ENCODE measurements around the gene NT5C2.
"Not testable (repeated sequence)": the region's sequence is repeated elsewhere in the genome, so short reads cannot be mapped to it uniquely, and the experiment has no call there.

The NT5C2 gene

GRCh38 chr10:103193107-103193819, at the start of gene NT5C2:
Gene NT5C2 (minus strand): TSS chr10:103193272. CDS start chr10:103174958, 18,314 bp downstream.
- DNase-seq: peak; percentile 89

GRCh38 chr10:103241262-103242011, 48.4 kb upstream of the NT5C2 start:
- no peak for DNase-seq

DNA sequence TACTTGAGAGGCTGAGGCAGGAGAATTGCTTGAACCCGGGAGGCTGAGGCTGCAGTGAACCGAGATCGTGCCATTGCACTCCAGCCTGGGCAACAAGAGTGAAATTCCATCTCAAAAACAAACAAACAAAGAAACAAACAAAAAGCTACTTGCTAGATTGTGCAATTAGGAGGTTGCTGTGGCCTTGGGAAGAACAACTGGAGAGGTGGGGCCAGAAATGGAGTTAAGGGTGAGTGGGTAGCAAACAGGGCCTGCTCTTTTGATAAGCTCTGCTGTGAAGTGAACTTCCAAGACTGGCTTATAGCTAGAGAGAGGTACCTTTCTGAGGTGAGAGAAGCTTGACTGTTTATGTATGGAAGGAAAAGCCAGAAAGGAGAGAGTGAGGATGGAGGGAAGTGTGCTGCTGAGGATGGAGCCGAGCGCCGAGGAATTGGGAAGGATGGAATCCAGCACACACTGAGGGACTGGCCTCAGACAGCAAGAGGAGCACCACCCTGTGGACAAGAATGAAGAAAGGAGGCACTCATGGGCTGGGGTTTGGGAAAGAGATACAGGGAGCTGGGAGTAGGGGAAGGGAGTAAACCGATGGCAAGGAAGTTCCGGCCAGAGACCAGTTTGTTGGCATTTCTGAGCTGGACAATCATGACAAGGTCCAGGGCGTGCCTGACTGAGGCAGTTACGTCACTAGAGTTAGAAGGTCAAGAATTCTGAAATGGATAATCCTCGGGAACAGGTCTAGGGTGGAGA, 45.6 kb upstream of the NT5C2 start:
- DNase-seq: no peak

DNA sequence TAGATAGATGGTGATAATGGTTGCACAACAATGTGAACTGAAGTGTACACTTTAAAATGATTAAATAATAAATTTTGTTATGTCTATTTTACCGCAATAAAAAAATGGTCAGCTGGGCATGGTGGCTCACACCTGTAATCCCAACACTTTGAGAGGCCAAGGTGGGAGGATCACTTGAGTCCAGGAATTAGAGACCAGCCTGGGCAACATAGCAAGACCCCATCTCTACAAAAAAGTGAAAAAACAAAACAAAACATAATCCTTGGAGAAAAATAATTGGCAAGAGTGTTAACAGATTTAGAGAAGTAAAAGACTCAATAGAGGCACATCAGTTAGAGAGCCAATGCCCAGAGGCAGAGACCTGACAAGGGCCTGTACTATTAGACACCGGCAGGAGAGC, 42.7 kb upstream of the NT5C2 start:
- no peak for DNase-seq

DNA sequence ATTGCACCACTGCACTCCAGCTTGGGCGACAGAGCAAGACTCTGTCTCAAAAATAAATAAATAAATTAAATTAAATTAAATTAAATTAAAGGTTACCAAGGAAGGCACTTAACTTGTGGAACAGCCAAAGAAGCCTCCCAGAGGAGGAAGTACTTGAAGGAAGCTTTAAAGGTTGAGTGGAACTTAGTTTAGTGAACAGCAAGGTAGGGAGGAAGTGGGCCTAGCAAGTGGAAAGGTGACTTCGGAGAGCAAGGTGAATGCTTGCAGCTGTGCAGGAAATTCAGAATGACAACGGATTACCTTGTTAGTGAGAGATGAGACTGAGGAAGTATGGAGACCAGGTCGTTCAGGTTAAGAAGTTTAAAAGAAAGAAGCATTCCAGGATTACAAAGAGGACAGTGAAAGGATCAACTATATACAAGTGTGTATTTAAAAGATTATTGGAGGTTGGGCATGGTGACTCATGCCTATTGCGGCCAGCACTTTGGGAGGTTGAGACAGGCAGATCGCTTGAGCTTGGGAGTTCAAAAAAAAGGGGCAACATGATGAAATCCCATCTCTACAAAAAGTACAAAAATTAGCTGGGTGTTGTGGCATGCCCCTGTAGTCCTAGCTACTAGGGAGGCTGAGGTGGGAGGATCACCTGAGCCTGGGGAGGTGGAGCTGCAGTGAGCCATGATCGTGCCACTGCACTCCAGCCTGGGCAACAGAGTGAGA, 39.9 kb upstream of the NT5C2 start:
- DNase-seq: no peak

GRCh38 chr10:103232131-103232673, 39.1 kb upstream of the NT5C2 start:
- no peak for DNase-seq

DNA sequence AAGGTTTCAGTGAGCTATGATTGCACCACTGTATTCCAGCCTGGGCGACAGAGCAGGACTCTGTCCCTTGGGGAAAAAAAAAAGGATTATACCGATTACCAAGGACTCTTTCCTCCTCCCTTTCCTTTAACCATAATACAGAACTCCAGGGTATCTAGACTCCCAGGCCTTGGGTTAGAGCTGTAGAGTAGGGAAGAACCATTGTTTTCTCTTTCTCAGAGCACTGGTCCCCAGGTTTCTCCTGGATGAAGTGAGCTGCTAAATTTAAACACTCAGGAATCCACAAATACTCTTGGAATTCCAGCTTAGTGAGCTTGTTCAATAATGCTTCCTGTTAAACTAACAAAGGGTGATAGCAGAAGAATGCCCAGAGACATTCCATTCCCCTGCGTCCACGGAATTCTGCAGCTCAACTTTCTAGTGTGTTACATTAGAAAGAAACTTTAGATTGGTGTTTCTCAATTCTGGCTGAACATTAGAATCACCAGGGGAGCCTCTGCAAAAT, 38.0 kb upstream of the NT5C2 start:
- DNase-seq: no peak

GRCh38 chr10:103227416-103227815, 34.3 kb upstream of the NT5C2 start:
- no peak for DNase-seq

- no peak for DNase-seq
Measured at GRCh38 chr10:103225939-103226338, 32.9 kb upstream of the NT5C2 start.

GRCh38 chr10:103224721-103225120, 31.6 kb upstream of the NT5C2 start:
- DNase-seq: not testable (repeated sequence)

- DNase-seq: no peak
Measured at GRCh38 chr10:103224133-103224532, 31.1 kb upstream of the NT5C2 start.

- not testable (repeated sequence) for DNase-seq
Measured at GRCh38 chr10:103216362-103216761, 23.3 kb upstream of the NT5C2 start.

DNA sequence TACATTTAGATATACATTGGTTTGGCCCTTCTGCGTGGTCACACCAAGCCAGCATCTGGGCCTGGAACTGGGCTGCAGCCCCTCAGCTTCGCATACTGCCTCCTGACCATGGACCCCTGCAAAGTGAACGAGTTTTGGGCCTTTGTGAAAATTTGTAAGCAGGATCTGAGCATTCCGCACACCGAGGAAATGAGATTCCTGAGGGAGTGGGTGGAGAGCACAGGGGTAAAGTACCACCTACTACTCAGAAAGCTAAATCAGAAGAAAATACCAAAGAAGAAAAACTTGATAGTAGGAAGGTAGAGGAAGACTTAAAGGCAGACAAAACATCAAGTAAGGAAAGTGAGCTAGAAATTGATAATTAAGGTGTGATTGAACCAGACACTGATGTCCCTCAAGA, 22.5 kb upstream of the NT5C2 start:
- DNase-seq: no peak

DNA sequence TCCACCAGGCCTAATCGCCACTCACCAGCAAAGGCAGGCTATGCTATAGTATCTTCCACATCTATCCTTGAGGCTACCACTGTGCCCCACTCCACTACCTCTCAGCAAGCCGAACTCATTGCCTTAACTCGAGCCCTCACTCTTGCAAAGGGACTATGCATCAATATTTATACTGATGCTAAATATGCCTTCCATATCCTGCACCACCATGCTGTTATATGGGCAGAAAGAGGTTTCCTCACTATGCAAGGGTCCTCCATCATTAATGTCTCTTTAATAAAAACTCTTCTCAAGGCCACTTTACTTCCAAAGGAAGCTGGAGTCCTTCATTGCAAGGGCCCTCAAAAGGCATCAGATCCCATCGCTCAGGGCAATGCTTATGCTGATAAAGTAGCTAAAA, 17.2 kb upstream of the NT5C2 start:
- not testable (repeated sequence) for DNase-seq

GRCh38 chr10:103207643-103208042, 14.6 kb upstream of the NT5C2 start:
- not testable (repeated sequence) for DNase-seq

DNA sequence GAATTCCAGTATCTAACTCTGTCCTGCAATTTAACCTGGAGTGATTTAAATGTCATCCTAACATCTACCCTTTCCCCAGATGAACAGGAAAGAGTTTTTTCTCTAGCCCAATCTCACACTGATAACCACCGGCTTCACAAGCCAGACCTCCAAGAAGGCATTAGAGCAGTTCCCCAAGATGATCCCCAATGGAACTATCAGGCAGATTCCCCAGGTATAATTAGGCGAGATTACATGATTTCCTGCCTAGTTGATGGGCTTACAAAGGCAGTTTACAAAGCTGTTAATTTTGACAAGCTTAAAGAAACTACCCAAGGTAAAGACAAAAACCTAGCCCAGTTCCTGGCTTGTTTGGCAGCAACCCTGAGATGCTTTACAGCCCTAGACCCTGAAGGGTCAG, 14.1 kb upstream of the NT5C2 start:
- no peak for DNase-seq

DNA sequence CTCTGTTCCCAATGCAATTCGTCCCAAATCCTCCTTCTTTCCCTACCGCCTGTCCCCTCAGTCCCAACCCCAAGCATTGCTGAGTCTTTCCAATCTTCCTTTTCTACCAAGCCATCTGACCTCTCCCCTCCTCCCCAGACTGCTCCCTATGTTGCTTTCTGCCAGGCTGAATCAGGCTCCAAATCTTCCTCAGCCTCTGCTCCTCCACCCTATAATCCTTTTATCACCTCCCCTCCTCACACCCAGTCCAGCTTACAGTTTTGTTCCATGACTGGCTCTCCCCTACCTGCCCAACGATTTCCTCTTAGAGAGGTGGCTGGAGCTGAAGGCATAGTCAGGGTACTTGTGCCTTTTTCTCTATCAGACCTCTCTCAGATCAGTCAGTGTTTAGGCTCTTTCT, 13.6 kb upstream of the NT5C2 start:
- not testable (repeated sequence) for DNase-seq

GRCh38 chr10:103205401-103205800, 12.3 kb upstream of the NT5C2 start:
- not testable (repeated sequence) for DNase-seq

DNA sequence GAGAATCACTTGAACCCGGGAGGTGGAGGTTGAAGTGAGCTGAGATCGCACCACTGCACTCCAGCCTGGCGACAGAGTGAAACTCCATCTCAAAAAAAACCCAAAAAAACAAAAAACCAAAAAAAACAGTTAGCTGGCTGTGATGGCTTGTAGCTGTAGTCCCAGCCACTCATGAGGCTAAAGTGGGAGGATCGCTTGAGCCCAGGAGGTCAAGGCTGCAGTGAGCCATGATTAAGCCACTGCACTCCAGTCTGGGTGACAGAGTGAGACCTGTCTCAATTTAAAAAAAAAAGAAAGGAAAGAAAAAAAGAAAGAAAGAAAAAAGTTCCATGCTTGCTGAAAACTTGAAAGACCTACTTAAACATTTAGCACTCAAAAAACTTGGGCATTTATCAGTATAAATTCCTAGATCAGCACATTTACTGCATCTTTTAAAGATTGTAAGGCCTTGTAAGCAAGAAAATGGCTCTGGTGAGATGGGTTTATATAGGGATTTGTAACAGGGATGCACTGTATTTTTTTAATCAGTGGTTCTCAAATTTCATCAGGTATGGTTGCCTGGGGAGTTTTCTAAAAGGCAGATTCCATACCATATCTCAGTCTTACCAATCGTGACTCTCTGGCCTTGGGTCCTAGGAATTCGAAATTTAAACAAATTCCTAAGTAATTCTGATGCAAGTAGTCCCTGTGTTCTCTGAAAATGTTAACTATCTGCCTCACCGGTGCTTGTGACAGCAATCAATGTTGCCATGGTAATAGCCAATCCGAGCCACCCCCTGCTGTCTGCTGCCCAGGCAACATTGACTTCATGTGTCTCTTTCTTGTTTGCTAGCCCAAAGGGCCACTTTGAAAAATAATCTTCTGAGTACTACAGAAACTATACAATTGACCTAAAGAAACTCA, 11.5 kb upstream of the NT5C2 start:
- DNase-seq: no peak

- DNase-seq: no peak
Measured at GRCh38 chr10:103203466-103203865, 10.4 kb upstream of the NT5C2 start.

DNA sequence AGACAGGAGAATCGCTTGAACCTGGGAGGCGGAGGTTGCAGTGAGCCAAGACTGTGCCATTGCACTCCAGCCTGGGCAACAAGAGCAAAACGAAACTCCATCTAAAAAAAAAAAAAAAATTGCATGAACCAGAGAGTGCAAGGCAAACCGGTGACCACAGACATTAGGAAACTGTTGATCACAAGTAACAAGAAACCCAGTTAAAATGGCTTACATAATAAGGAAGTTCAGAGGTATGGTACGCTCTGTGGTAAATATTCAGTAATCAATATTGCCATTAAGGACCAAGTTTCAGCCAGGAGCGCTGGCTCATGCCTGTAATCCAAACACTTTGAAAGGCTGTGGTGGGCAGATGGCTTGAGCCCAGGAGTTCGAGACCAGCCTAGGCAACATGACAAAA, 9.2 kb upstream of the NT5C2 start:
- DNase-seq: no peak

All from right forelimb (tissue), 1 donor.